GM12864 (cell line): Measurements from ENCODE around the gene IFFO2.

Experiments used
- DNase-seq: peaks from one replicate; pipeline ENCODE4 v3.0.0-alpha.2; 2011; ENCODE audit warnings: low read depth
- H3K4me3 ChIP-seq: 2 replicates; pipeline ENCODE4 v1.5.1; 2011; ENCODE audit warnings: mild to moderate bottlenecking, low read depth, low read length, control low read depth
- CTCF ChIP-seq: IDR thresholded peaks from 2 replicates; pipeline ENCODE4 v1.5.1; 2011; ENCODE audit warnings: low read depth, mild to moderate bottlenecking, moderate library complexity, low read length, control low read depth, inconsistent platforms; ENCODE audit errors: missing control alignments

The IFFO2 gene

GRCh38 chr1:18981242-18981641 is 24.8 kb upstream of the IFFO2 start:
- no peak for TF ChIP-seq CTCF
- no peak overlapping the region for H3K4me3 ChIP-seq
- no peak for DNase-seq

- TF ChIP-seq CTCF = no peak
- H3K4me3 ChIP-seq = no peak overlapping the region
- no peak for DNase-seq
Measured at GRCh38 chr1:18978706-18979105, 22.2 kb upstream of the IFFO2 start.

GRCh38 chr1:18977428-18977827 is 21.0 kb upstream of the IFFO2 start:
- no peak for DNase-seq
- H3K4me3 ChIP-seq = no peak overlapping the region
- TF ChIP-seq CTCF = no peak

GRCh38 chr1:18976096-18976495 is 19.6 kb upstream of the IFFO2 start:
- no peak overlapping the region for H3K4me3 ChIP-seq
- DNase-seq = no peak
- no peak for TF ChIP-seq CTCF

- no peak for DNase-seq
- TF ChIP-seq CTCF = no peak
Measured at GRCh38 chr1:18974606-18975005, 18.1 kb upstream of the IFFO2 start.

GRCh38 chr1:18974005-18974404 is 17.5 kb upstream of the IFFO2 start:
- TF ChIP-seq CTCF = no peak
- no peak overlapping the region for H3K4me3 ChIP-seq
- DNase-seq = no peak

More at GRCh38 chr1:18974606-18975005, 18.1 kb upstream of the IFFO2 start:
- no peak overlapping the region for H3K4me3 ChIP-seq

- H3K4me3 ChIP-seq = no peak overlapping the region
- no peak for DNase-seq
- no peak for TF ChIP-seq CTCF
Measured at GRCh38 chr1:18973446-18973955, 17.0 kb upstream of the IFFO2 start.
